Measurements from ENCODE around the gene FGD3.

Gene FGD3

DNA sequence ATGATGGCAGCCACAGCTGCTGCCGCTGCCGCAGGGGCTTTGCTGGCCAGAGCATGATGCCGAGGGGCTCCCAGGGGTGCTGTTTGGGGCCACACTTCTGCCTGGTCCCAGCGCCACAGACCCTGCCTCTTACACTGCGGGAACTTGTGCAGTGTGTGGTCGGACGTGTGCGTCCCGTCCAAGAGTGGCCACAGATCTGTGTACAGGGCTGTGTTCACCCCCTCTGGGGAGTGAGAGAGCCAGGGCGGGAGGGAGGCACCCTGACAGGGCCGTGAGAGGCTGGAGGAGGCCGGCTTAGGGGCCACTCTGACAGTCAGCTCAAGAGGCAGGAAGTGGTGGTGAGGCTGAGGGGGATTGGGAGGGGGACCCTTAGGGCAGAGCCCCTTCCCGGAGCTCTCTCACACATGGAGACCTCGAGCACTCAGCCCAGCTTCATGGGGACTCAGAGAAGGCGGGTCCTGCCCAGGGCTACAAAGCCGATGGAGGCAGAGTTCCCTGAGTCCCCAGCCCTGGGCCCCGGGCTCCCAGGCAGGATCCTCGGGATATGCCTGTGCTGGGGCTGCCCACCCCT is 135.6 kb downstream of the FGD3 start:
- no peak overlapping the region for H3K9ac ChIP-seq (ENCODE audit: low read length)
- no peak overlapping the region for H2AK5ac ChIP-seq (ENCODE audit: low read length, severe bottlenecking)
- H3K79me1 ChIP-seq (replicated peaks; ENCODE audit: low read length, poor library complexity, severe bottlenecking): no peaks in the 10 kb centered on the region
- no peak overlapping the region for H3K23ac ChIP-seq (ENCODE audit: low read length in 2 of 2)
- no peak overlapping the region for H3K14ac ChIP-seq (ENCODE audit: low read length in 2 of 2)
- H2BK15ac ChIP-seq (ENCODE audit: low read depth, poor library complexity, severe bottlenecking): peak overlapping the region; percentile 17
- H3K9me3 ChIP-seq (ENCODE audit: control insufficient read depth, low read length): peaks cover 5% of the 10 kb centered on the region
- no peak overlapping the region for H2AFZ ChIP-seq (ENCODE audit: low read depth, low read length)
- H3K27me3 ChIP-seq (ENCODE audit: control insufficient read depth in 1 of 2, insufficient read depth in 1 of 2, low read length in 2 of 2): no peaks in the 10 kb centered on the region
- H3K4ac ChIP-seq (ENCODE audit: low read depth in 1 of 2, low read length in 2 of 2): no peak overlapping the region
- H3K4me2 ChIP-seq (ENCODE audit: low read length, poor library complexity, severe bottlenecking): no peak overlapping the region
- no peak for DNase-seq
- peak overlapping the region; percentile 7 for H2BK120ac ChIP-seq (ENCODE audit: low read depth, low read length)
- H3K4me1 ChIP-seq (ENCODE audit: control insufficient read depth, insufficient read depth, low read depth, low read length): no peaks in the 10 kb centered on the region
- peak overlapping the region; percentile 34 for H4K91ac ChIP-seq (ENCODE audit: low read length)
- H4K8ac ChIP-seq (ENCODE audit: low read length): no peak overlapping the region
- no peaks in the 10 kb centered on the region for H3K36me3 ChIP-seq (ENCODE audit: control insufficient read depth in 1 of 2, insufficient read depth in 2 of 2, low read depth in 1 of 2, low read length in 2 of 2)
- no peak overlapping the region for H3K27ac ChIP-seq (ENCODE audit: low read length, poor library complexity, severe bottlenecking)
- peak overlapping the region; percentile 1 to 66 for H3K18ac ChIP-seq (ENCODE audit: low read depth in 1 of 2, low read length in 2 of 2)
- H3K4me3 ChIP-seq (ENCODE audit: insufficient read depth in 1 of 2, low read depth in 1 of 2, low read length in 2 of 2): no peak overlapping the region
- H2BK5ac ChIP-seq (ENCODE audit: low read depth, low read length, poor library complexity, severe bottlenecking): no peak overlapping the region
- peak overlapping the region in 1 of 2 experiments; percentile 30 for H2BK12ac ChIP-seq (ENCODE audit: low read length in 2 of 2)
- 69% methylated on average over 17 of the region's 18 CpGs for WGBS

DNA sequence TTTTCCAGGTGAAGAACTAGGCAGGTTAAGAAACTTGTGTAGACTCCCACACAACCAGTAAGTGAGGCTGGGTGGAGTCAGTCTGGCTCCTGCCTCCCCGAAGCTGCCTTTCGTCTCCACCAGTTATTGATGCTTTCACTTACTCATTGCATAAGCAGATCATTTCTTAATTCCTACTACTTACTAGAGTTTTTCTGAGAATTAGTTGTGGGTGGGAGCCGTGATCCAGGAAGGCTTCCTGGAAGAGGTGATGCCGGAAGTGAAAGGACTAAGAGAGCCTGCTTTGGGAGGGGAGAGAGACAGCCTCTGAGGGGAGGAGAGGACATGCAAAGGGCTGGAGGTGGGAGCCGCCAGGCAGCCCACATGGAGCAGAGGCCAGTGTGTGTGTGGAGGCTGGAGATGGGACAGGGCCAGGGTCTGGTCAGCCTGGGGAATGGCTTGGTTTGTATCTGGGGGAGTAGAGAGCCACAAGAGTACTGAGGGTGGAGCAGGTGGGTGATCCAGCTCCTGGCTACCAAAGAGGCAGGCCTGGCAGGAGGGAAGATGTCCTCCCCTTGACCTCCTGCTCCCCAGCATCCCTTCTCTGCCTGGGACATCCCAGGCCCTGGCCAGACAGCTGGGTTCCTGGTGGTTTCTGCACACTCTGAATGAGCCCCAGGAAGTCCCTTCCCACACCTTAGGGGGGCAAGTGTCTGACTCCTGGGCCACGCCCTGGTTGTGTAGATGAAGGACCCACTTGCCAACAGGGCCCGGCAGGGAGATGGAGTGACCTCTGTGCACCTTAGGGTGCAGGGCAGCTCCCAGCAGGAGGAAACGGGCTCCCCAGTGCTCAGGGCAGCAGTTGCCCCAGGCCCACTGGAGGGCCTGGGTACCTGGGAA is 136.5 kb downstream of the FGD3 start:
- Histone ChIP-seq H2AFZ (ENCODE audit: low read depth, low read length) (no peak overlapping the region), H2AK5ac (ENCODE audit: low read length, severe bottlenecking) (no peak overlapping the region), H3K79me1 (replicated peaks; ENCODE audit: low read length, poor library complexity, severe bottlenecking) (no peaks in the 10 kb centered on the region), H3K4me3 (ENCODE audit: insufficient read depth in 1 of 2, low read depth in 1 of 2, low read length in 2 of 2) (no peak overlapping the region), H4K8ac (ENCODE audit: low read length) (no peak overlapping the region), H3K4me1 (ENCODE audit: control insufficient read depth, insufficient read depth, low read depth, low read length) (no peaks in the 10 kb centered on the region), H2BK15ac (ENCODE audit: low read depth, poor library complexity, severe bottlenecking) (no peak overlapping the region), H3K9ac (ENCODE audit: low read length) (no peak overlapping the region), H3K14ac (ENCODE audit: low read length in 2 of 2) (no peak overlapping the region), H3K27me3 (ENCODE audit: control insufficient read depth in 1 of 2, insufficient read depth in 1 of 2, low read length in 2 of 2) (no peaks in the 10 kb centered on the region), H2BK120ac (ENCODE audit: low read depth, low read length) (no peak overlapping the region), H4K91ac (ENCODE audit: low read length) (no peak overlapping the region), H2BK12ac (ENCODE audit: low read length in 2 of 2) (no peak overlapping the region), H3K18ac (ENCODE audit: low read depth in 1 of 2, low read length in 2 of 2) (no peak overlapping the region), H3K4me2 (ENCODE audit: low read length, poor library complexity, severe bottlenecking) (no peak overlapping the region), H3K27ac (ENCODE audit: low read length, poor library complexity, severe bottlenecking) (no peak overlapping the region), H3K4ac (ENCODE audit: low read depth in 1 of 2, low read length in 2 of 2) (peak overlapping the region in 1 of 2 experiments; percentile 41), H3K36me3 (ENCODE audit: control insufficient read depth in 1 of 2, insufficient read depth in 2 of 2, low read depth in 1 of 2, low read length in 2 of 2) (no peaks in the 10 kb centered on the region), H3K9me3 (ENCODE audit: control insufficient read depth, low read length) (peaks cover 7% of the 10 kb centered on the region), H3K23ac (ENCODE audit: low read length in 2 of 2) (no peak overlapping the region), H2BK5ac (ENCODE audit: low read depth, low read length, poor library complexity, severe bottlenecking) (no peak overlapping the region)
- peak; percentile 8 for DNase-seq
- WGBS: 96% methylated on average over 5 of the region's 8 CpGs

DNA sequence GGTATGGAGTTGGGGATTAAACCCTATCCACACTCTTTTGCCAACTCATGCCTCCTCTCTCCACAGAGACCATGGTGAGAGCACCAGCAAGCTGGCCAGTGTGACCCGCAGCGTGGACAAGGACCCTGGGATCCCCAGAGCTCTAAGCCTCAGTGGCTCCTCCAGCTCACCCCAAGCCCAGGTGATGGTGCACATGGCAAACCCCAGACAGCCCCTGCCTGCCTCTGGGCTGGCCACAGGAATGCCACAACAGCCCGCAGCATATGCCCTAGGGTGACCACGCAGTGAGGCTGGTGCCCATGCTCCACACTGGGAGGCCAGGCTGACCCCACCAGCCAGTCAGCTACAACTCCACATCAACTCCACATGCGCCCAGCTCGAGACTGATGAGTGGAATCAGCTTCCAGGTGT is 137.2 kb downstream of the FGD3 start:
- 91% methylated on average over 6 of the region's 6 CpGs for WGBS
- Histone ChIP-seq H3K4me1 (ENCODE audit: control insufficient read depth, insufficient read depth, low read depth, low read length) (no peaks in the 10 kb centered on the region), H3K79me1 (replicated peaks; ENCODE audit: low read length, poor library complexity, severe bottlenecking) (no peaks in the 10 kb centered on the region), H3K9ac (ENCODE audit: low read length) (no peak overlapping the region), H3K14ac (ENCODE audit: low read length in 2 of 2) (no peak overlapping the region), H3K4ac (ENCODE audit: low read depth in 1 of 2, low read length in 2 of 2) (peak overlapping the region in 1 of 2 experiments; percentile 41), H3K23ac (ENCODE audit: low read length in 2 of 2) (no peak overlapping the region), H3K4me2 (ENCODE audit: low read length, poor library complexity, severe bottlenecking) (no peak overlapping the region), H2AFZ (ENCODE audit: low read depth, low read length) (no peak overlapping the region), H3K27ac (ENCODE audit: low read length, poor library complexity, severe bottlenecking) (no peak overlapping the region), H3K27me3 (ENCODE audit: control insufficient read depth in 1 of 2, insufficient read depth in 1 of 2, low read length in 2 of 2) (no peaks in the 10 kb centered on the region), H3K18ac (ENCODE audit: low read depth in 1 of 2, low read length in 2 of 2) (no peak overlapping the region), H2BK15ac (ENCODE audit: low read depth, poor library complexity, severe bottlenecking) (no peak overlapping the region), H3K36me3 (ENCODE audit: control insufficient read depth in 1 of 2, insufficient read depth in 2 of 2, low read depth in 1 of 2, low read length in 2 of 2) (no peaks in the 10 kb centered on the region), H4K8ac (ENCODE audit: low read length) (no peak overlapping the region), H2BK12ac (ENCODE audit: low read length in 2 of 2) (no peak overlapping the region), H2AK5ac (ENCODE audit: low read length, severe bottlenecking) (no peak overlapping the region), H3K4me3 (ENCODE audit: insufficient read depth in 1 of 2, low read depth in 1 of 2, low read length in 2 of 2) (no peak overlapping the region), H2BK120ac (ENCODE audit: low read depth, low read length) (no peak overlapping the region), H2BK5ac (ENCODE audit: low read depth, low read length, poor library complexity, severe bottlenecking) (no peak overlapping the region), H4K91ac (ENCODE audit: low read length) (no peak overlapping the region), H3K9me3 (ENCODE audit: control insufficient read depth, low read length) (peaks cover 13% of the 10 kb centered on the region)
- DNase-seq: no peak

DNA sequence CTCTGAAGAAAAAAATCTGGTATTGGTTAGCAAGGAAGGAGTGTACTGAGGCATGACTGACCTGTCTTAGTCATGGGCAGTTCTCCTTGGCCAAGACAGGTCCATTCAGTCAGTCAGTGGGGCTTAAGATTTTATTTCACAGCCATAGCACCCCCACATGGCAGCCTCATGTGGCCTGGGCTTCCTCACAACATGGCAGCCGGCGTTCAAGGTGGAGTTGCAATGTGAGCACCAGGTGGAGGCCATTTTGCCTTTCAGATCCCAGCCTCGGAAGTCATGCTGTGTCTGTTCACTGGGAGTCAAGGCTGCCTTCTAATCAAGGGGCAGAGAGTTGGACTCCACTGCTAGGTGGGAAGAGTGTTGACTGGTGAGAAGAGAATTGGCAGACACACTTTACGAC is 138.4 kb downstream of the FGD3 start:
- no peak overlapping the region for H3K4ac ChIP-seq (ENCODE audit: low read depth in 1 of 2, low read length in 2 of 2)
- no peak overlapping the region for H3K9ac ChIP-seq (ENCODE audit: low read length)
- no peak overlapping the region for H3K4me2 ChIP-seq (ENCODE audit: low read length, poor library complexity, severe bottlenecking)
- no peak for DNase-seq
- no peak overlapping the region for H3K14ac ChIP-seq (ENCODE audit: low read length in 2 of 2)
- H2AK5ac ChIP-seq (ENCODE audit: low read length, severe bottlenecking): no peak overlapping the region
- no peaks in the 10 kb centered on the region for H3K4me1 ChIP-seq (ENCODE audit: control insufficient read depth, insufficient read depth, low read depth, low read length)
- no peak overlapping the region for H2BK5ac ChIP-seq (ENCODE audit: low read depth, low read length, poor library complexity, severe bottlenecking)
- no peak overlapping the region for H3K4me3 ChIP-seq (ENCODE audit: insufficient read depth in 1 of 2, low read depth in 1 of 2, low read length in 2 of 2)
- H3K18ac ChIP-seq (ENCODE audit: low read depth in 1 of 2, low read length in 2 of 2): no peak overlapping the region
- no peak overlapping the region for H3K23ac ChIP-seq (ENCODE audit: low read length in 2 of 2)
- no peaks in the 10 kb centered on the region for H3K36me3 ChIP-seq (ENCODE audit: control insufficient read depth in 1 of 2, insufficient read depth in 2 of 2, low read depth in 1 of 2, low read length in 2 of 2)
- H3K27ac ChIP-seq (ENCODE audit: low read length, poor library complexity, severe bottlenecking): no peak overlapping the region
- no peaks in the 10 kb centered on the region for H3K27me3 ChIP-seq (ENCODE audit: control insufficient read depth in 1 of 2, insufficient read depth in 1 of 2, low read length in 2 of 2)
- H2BK15ac ChIP-seq (ENCODE audit: low read depth, poor library complexity, severe bottlenecking): no peak overlapping the region
- no peak overlapping the region for H4K8ac ChIP-seq (ENCODE audit: low read length)
- peaks cover 24% of the 10 kb centered on the region for H3K9me3 ChIP-seq (ENCODE audit: control insufficient read depth, low read length)
- no peaks in the 10 kb centered on the region for H3K79me1 ChIP-seq (replicated peaks; ENCODE audit: low read length, poor library complexity, severe bottlenecking)
- H2BK120ac ChIP-seq (ENCODE audit: low read depth, low read length): no peak overlapping the region
- H4K91ac ChIP-seq (ENCODE audit: low read length): no peak overlapping the region
- WGBS: 90% methylated on average over 4 of the region's 4 CpGs
- H2AFZ ChIP-seq (ENCODE audit: low read depth, low read length): no peak overlapping the region
- no peak overlapping the region for H2BK12ac ChIP-seq (ENCODE audit: low read length in 2 of 2)
